ENCODE data around the gene ZMIZ1.

- TF ChIP-seq CTCF (IDR thresholded peaks at IDR 0.05; ENCODE audit: low read depth, low read length, missing input control) (no peak), YY1 (IDR thresholded peaks at IDR 0.05) (no peak), FOXA2 (IDR thresholded peaks at IDR 0.05) (no peak)
Measured at GRCh38 chr10:79144351-79145173, 75.8 kb downstream of the ZMIZ1 start.
